HEK293T (cell line): Measurements from ENCODE around the gene BCAP31.

Experiments used
- BHLHE40 ChIP-seq: fragments of 450-650 bp; IDR thresholded peaks from 2 replicates; pipeline ENCODE4 v1.6.1; 2016; ENCODE audit warnings: mild to moderate bottlenecking, moderate library complexity, borderline replicate concordance
- ELF4 ChIP-seq: fragments of 450-650 bp; IDR thresholded peaks from 2 replicates; pipeline ENCODE4 v1.6.1; 2017; ENCODE audit warnings: antibody characterized with exemption
- FOXA1 ChIP-seq: fragments of 450-650 bp; IDR thresholded peaks from 2 replicates; pipeline ENCODE4 v1.6.1; 2016; ENCODE audit warnings: mild to moderate bottlenecking
- FOXM1 ChIP-seq: fragments of 450-650 bp; IDR thresholded peaks from 2 replicates; pipeline ENCODE4 v1.6.1; 2017; ENCODE audit warnings: mild to moderate bottlenecking, borderline replicate concordance
- LEF1 ChIP-seq: fragments of 450-650 bp; IDR thresholded peaks from 2 replicates; pipeline ENCODE4 v1.6.1; 2017; ENCODE audit warnings: mild to moderate bottlenecking, borderline replicate concordance
- SP1 ChIP-seq: fragments of 450-650 bp; IDR thresholded peaks from 2 replicates; pipeline ENCODE4 v1.6.1; 2017
- TARDBP ChIP-seq: fragments of 450-650 bp; IDR thresholded peaks from 2 replicates; pipeline ENCODE4 v1.6.1; 2016
- ZNF384 ChIP-seq: fragments of 450-650 bp; IDR thresholded peaks from 2 replicates; pipeline ENCODE4 v1.6.1; 2016

DNA sequence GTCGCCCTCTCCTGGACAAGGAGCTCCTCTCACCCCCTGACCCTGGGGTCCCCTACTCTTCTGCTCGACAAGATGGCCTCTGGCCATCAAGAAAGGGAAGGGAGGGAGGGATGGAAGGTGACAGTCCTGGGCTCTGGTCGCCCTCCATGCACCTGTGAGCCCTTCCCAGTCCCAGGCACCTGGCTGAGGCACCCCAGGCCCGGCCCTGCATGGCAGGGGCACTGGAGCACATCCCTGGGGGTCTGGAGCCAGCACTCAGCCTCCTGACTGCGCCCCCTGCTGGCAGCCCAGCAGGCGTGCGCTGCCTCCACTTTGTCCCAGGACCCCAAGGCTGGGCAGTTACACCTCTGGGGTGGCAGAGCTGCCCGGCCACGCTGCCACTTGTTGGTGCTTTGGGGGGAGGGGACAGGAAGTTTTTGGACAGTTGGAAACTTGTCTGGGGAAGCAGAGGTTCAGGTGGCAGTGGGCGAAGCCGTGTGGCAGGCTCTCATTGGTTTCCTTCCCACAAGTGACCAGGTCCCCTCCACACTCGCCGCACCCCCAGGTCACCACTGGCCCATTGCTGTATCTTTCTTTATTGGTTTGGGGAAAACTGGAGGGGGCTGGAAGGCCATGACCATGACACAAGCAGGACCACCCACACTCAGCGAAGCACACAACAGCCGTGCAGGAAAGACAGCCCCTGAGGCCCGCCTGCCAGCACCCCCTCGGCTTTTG, 54.9 kb downstream of the BCAP31 start:
- TF ChIP-seq LEF1 (no peak), TARDBP (no peak), ZNF384 (no peak), FOXM1 (no peak), ELF4 (no peak), BHLHE40 (no peak), FOXA1 (no peak), SP1 (no peak)
